Stomach smooth muscle (tissue), 2 donors: Measurements from ENCODE around the gene ANXA11.

Experiments
- H3K27ac ChIP-seq: one replicate; pipeline ENCODE4 v1.7.0; 2013; ENCODE audit warnings: mild to moderate bottlenecking, low read length, inconsistent platforms
- H3K27me3 ChIP-seq, 2 donors: one replicate each; pipeline ENCODE4 v1.7.0; 2013; ENCODE audit warnings: low read length in 2 of 2; ENCODE audit not compliant: insufficient read depth in 2 of 2, control insufficient read depth in 1 of 2
- H3K36me3 ChIP-seq, 2 donors: one replicate each; pipeline ENCODE4 v1.7.0; 2013; ENCODE audit warnings: low read length in 2 of 2; ENCODE audit not compliant: control insufficient read depth in 2 of 2, insufficient read depth in 2 of 2
- H3K4me1 ChIP-seq: one replicate; pipeline ENCODE4 v1.7.0; 2013; ENCODE audit warnings: low read length; ENCODE audit not compliant: control insufficient read depth, insufficient read depth
- H3K4me3 ChIP-seq, 2 donors: one replicate each; pipeline ENCODE4 v1.7.0; 2013; ENCODE audit warnings: low read length in 2 of 2
- H3K9ac ChIP-seq, 2 donors: one replicate each; pipeline ENCODE4 v1.7.0; 2013; ENCODE audit warnings: low read length in 2 of 2, mild to moderate bottlenecking in 1 of 2
- H3K9me3 ChIP-seq, 2 donors: one replicate each; pipeline ENCODE4 v1.7.0; 2013; ENCODE audit warnings: low read length in 2 of 2; ENCODE audit not compliant: control insufficient read depth in 2 of 2
- donor health status: healthy.
- donor health status: Pancreatic carcinoma.

Gene ANXA11

DNA sequence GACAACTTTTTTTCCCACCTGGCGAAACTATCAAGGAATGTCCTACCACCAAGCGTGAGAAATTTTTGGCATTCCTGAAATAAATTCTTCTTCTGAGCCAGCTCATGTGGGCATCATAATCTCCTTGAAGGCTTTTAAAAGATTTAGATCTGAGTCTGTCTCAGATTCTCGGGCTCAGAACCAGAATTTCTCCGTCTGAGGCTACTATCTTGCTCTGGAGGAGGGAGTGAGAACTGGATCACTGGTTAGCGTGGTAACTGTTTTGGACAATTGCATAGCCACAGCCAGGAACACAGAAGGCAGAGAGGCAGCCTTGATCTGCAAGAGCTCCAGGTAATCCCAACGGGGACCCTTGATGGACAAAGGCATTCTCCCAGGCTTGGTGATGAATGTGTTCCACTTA, 73.8 kb downstream of the ANXA11 start:
- H3K27me3 ChIP-seq: peaks cover 9 to 13% of the 10 kb centered on the region in 2 donors
- H3K27ac ChIP-seq: no peak overlapping the region
- H3K9me3 ChIP-seq: no peaks in the 10 kb centered on the region
- no peaks in the 10 kb centered on the region for H3K36me3 ChIP-seq
- H3K4me1 ChIP-seq: peaks cover 12% of the 10 kb centered on the region
- H3K4me3 ChIP-seq: no peak overlapping the region
- H3K9ac ChIP-seq: no peak overlapping the region

- H3K27ac ChIP-seq: no peak overlapping the region
- H3K27me3 ChIP-seq: peaks cover 0 to 2% of the 10 kb centered on the region in 2 donors
- H3K4me1 ChIP-seq: no peaks in the 10 kb centered on the region
- no peak overlapping the region for H3K4me3 ChIP-seq
- H3K36me3 ChIP-seq: no peaks in the 10 kb centered on the region
- H3K9ac ChIP-seq: no peak overlapping the region
- H3K9me3 ChIP-seq: no peaks in the 10 kb centered on the region
Measured at GRCh38 chr10:80126876-80127275, 78.5 kb downstream of the ANXA11 start.

DNA sequence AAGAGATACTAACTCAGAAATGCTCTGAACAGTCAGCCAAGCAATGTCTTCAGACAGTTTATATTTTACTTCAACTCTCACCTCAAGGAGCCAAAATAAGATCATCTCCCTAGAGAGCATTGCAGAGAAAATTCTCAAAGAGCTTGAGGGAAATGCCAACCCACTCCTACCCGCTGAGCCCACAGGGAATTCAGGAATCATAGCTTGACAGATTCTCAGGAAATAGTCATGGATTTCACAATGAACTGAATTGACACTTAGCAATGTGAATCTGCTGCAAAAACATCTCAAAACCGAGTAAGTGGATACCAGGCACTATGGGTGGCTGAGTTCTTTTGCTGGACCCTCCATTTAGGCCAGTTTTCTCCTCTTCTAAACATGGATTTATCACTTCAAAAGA, 82.6 kb downstream of the ANXA11 start:
- Histone ChIP-seq H3K9me3 (no peaks in the 10 kb centered on the region), H3K9ac (no peak overlapping the region), H3K27me3 (peaks cover 0 to 2% of the 10 kb centered on the region in 2 donors), H3K36me3 (no peaks in the 10 kb centered on the region), H3K4me1 (no peaks in the 10 kb centered on the region), H3K27ac (no peak overlapping the region), H3K4me3 (no peak overlapping the region)

DNA sequence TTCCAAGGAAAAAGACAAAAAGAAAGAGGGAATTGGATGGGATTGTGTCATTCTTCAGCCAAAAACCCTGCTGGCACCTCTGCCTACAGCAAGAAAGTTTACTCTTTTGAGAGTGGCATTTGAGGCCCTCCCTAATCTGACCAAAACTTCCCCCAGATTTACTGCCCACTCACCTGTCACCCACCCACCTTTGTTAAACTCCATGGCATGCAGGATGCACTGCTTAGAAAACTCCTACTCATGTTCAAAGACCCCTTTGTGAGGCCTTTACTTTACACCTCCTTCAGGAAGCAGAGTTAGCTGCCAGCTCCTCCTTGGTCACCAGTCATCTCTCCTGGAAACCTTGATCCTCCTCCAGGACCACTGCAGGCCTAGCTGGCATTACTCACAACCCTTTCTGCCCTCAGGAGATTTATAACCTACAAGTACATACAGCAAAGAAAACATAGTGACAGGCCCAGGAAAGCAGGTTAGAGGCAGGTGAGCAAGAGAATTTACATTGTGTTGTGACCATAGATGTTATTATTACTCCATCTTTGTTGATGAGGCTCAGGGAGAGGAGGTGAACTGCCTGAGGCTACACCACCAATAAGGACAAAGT, 83.1 kb downstream of the ANXA11 start:
- no peak overlapping the region for H3K4me3 ChIP-seq
- H3K9ac ChIP-seq: no peak overlapping the region
- H3K27ac ChIP-seq: no peak overlapping the region
- no peaks in the 10 kb centered on the region for H3K36me3 ChIP-seq
- H3K4me1 ChIP-seq: no peaks in the 10 kb centered on the region
- no peaks in the 10 kb centered on the region for H3K9me3 ChIP-seq
- peaks cover 0 to 2% of the 10 kb centered on the region in 2 donors for H3K27me3 ChIP-seq

GRCh38 chr10:80118669-80119068, 86.7 kb downstream of the ANXA11 start:
- Histone ChIP-seq H3K27ac (no peak overlapping the region), H3K9me3 (no peaks in the 10 kb centered on the region), H3K9ac (no peak overlapping the region), H3K4me1 (no peaks in the 10 kb centered on the region), H3K36me3 (no peaks in the 10 kb centered on the region), H3K4me3 (no peak overlapping the region), H3K27me3 (peaks cover 0 to 2% of the 10 kb centered on the region in 2 donors)

DNA sequence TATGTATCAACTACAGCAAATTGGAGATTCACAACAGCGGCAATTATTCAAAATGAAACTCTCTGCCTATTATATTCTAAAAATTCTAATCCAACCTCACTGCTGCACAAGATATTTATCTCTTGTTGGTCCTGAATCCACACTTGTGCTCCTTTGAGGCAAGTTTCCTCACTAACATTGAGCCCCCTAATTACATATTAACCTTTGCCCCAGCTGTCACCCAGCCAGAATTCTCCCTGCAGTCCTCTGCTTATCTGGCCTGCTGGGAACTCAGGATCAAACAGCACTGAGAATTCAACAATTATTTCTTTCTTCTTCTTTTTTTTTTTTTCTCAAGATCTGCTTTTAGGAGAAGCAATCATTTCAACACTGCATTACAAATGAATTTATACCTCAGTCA, 94.4 kb downstream of the ANXA11 start:
- Histone ChIP-seq H3K27ac (no peak overlapping the region), H3K27me3 (no peaks in the 10 kb centered on the region), H3K9me3 (peaks cover 0 to 4% of the 10 kb centered on the region in 2 donors), H3K4me3 (no peak overlapping the region), H3K4me1 (no peaks in the 10 kb centered on the region), H3K36me3 (no peaks in the 10 kb centered on the region), H3K9ac (no peak overlapping the region)

DNA sequence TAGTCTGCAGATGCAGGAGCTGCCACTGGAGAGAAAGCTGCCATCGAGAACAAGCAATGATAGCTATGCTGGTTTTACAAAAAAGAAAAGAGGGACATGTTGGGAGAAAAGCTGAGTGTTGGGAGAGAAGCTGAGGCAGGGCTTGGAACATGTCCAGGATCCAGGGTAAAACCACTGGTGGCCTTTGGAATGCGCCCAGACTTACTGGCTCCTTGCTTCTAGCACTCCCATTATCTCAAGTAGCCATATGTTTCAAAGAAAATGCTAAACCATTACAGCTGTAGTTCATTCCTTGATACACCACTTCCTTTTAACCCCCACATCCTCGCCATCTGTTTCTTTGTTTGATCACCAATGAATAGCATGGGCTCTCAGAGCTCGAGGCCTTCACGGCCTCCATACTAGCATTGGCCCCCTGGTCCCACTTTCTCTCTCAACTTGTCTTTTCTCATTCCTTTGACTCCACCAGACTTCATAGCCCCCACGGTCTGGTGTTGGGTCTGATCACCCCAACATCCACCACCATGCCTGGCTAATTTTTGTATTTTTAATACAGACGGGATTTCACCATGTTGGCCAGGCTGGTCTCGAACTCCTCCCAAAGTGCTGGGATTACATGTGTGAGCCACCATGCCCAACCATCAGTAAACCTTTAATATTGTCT, 96.6 kb downstream of the ANXA11 start:
- Histone ChIP-seq H3K9ac (no peak overlapping the region), H3K27me3 (no peaks in the 10 kb centered on the region), H3K9me3 (peaks cover 0 to 4% of the 10 kb centered on the region in 2 donors), H3K4me3 (no peak overlapping the region), H3K36me3 (no peaks in the 10 kb centered on the region), H3K27ac (no peak overlapping the region), H3K4me1 (peaks cover 3% of the 10 kb centered on the region)

DNA sequence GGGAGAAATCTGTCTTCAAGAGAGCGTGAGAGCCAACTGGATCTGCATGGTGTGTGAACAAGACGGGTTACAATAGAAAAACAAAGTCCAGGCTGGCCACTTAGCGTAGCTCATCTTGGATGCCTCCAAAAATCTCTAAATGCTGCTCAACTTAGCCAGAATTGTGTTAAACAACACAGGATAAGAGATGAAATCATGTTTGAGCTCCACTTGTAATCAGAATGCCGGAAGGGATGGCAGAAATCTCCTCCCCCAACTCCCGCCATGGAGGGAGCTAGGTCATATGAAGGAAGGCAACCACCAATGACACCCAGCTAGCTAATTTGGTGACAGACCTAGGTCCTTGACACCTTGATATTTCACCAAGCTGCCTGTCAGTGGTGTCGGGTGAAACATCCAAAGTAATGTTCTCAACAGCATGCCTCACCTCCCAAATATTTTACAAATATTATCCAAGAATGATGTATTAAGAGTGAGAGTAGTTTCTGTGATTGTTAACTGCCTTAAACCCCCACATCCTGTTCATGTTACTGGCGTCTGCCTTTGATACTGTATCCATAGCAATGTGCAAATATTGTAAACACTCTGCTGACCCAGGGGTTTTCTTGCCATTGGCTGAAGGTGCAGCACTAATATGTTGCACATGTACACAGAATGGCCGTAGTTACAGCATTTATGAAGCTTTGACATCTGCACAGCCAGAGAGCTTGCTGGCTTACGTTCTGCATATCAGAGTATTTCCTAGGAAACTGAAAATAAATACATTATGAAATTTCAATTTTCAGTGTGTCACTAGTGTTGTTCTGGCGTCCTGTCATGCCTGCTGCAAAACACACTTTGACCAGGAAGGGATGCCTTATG, 101.0 kb downstream of the ANXA11 start:
- H3K36me3 ChIP-seq: no peaks in the 10 kb centered on the region
- H3K9ac ChIP-seq: no peak overlapping the region
- no peaks in the 10 kb centered on the region for H3K27me3 ChIP-seq
- peaks cover 0 to 2% of the 10 kb centered on the region in 2 donors for H3K9me3 ChIP-seq
- peak overlapping the region; percentile 49 for H3K27ac ChIP-seq
- no peak overlapping the region for H3K4me3 ChIP-seq
- peaks cover 3% of the 10 kb centered on the region for H3K4me1 ChIP-seq
